HCT116 (cell line): ENCODE measurements around the gene LRRC3. TPM values are rescaled to one million over a fixed set of nuclear protein-coding genes. Genes with fewer than 3 reads are reported as not detected.

Experiments
- ATAC-seq: fragments of 200-7000 bp; cut with Tn5 transposase; 2 replicates; pipeline ENCODE4 v1.9.1; 2020; ENCODE audit warnings: mild to moderate bottlenecking, moderate library complexity
- BruUV-seq: library from RNA; stranded (reverse); fragments of 400-500 nt; replicated peaks from 2 replicates; lab custom pipeline; 2021; lab: Mats Ljungman, UMichigan
- CTCF ChIA-PET: fragments of 300-600 bp; sonication (Branson Sonifier 250); formaldehyde crosslinking; loops from one replicate; lab custom pipeline; 2021; ENCODE audit warnings: antibody characterized with exemption; lab: Charles Lee
- POLR2A ChIA-PET: fragments of 300-600, 350-600 bp; sonication (Branson Sonifier 250); formaldehyde crosslinking; loops from one replicate; lab custom pipeline; 2021; ENCODE audit warnings: antibody characterized with exemption; lab: Charles Lee
- RAD21 ChIA-PET, 2 experiments: fragments of 300-600 bp; sonication (Branson Sonifier 250); formaldehyde crosslinking; loops; one replicate each; lab custom pipeline; 2023; ENCODE audit warnings: low total read pairs in 2 of 2; ENCODE audit not compliant: uncharacterized antibody in 2 of 2, unreplicated experiment in 2 of 2, low non-redundant PET in 1 of 2; lab: Charles Lee
- DNase-seq: peaks from one replicate; pipeline ENCODE4 v3.0.0-alpha.2; 2010; ENCODE audit warnings: low read depth, low spot score
- H2AFZ ChIP-seq: fragments of 200-600 bp; shearing (Covaris generic), sonication (generic); 2 replicates; pipeline ENCODE4 v1.6.1; 2017; ENCODE audit warnings: low read depth, mixed run types, mixed read lengths, antibody characterized with exemption, low read length; ENCODE audit not compliant: poor library complexity, severe bottlenecking
- H3K27ac ChIP-seq: 2 replicates; pipeline ENCODE4 v1.5.1; 2012; ENCODE audit warnings: low read depth, low read length
- H3K27me3 ChIP-seq: fragments of 200-600 bp; sonication (generic); 2 replicates; pipeline ENCODE4 v1.6.1; 2016; ENCODE audit warnings: mixed run types, low read length, mixed read lengths; ENCODE audit not compliant: insufficient read depth
- H3K36me3 ChIP-seq, 2 experiments: fragments of 200-500 bp in 1 of 2; fragments of 200-600 bp in 1 of 2; sonication (Bioruptor generic) in 1 of 2; sonication (generic) in 1 of 2; 2 replicates each; pipeline versions ENCODE4 v1.5.1 to v1.6.1; 2014 to 2016; ENCODE audit warnings: low read length in 2 of 2, inconsistent platforms in 1 of 2, mixed read lengths in 1 of 2, mixed run types in 1 of 2; ENCODE audit not compliant: insufficient read depth in 2 of 2, control insufficient read depth in 1 of 2
- H3K4me1 ChIP-seq, 2 experiments: fragments of 200-600 bp in 1 of 2; sonication (generic) in 1 of 2; 2 replicates each; pipeline versions ENCODE4 v1.5.1 to v1.6.1; 2012 to 2017; ENCODE audit warnings: low read length in 2 of 2, inconsistent platforms in 1 of 2, mild to moderate bottlenecking in 1 of 2, mixed read lengths in 1 of 2, mixed run types in 1 of 2, moderate library complexity in 1 of 2; ENCODE audit not compliant: insufficient read depth in 2 of 2, control insufficient read depth in 1 of 2
- H3K4me2 ChIP-seq: fragments of 200-600 bp; sonication (generic); 2 replicates; pipeline ENCODE4 v1.6.1; 2017; ENCODE audit warnings: mixed run types, low read length, mixed read lengths
- H3K4me3 ChIP-seq, 2 experiments: fragments of 200-600 bp in 1 of 2; sonication (generic) in 1 of 2; replicated peaks in 1 of 2; 2 replicates each; pipeline ENCODE4 v1.5.1; 2011 to 2016; ENCODE audit warnings: low read length in 2 of 2, control low read depth in 1 of 2, low read depth in 1 of 2, mild to moderate bottlenecking in 1 of 2, mixed read lengths in 1 of 2, mixed run types in 1 of 2
- H3K79me2 ChIP-seq: fragments of 200-600 bp; sonication (generic); 2 replicates; pipeline ENCODE4 v1.6.1; 2017; ENCODE audit warnings: mild to moderate bottlenecking, mixed run types, low read length, moderate library complexity, mixed read lengths; ENCODE audit not compliant: insufficient read depth
- H3K9ac ChIP-seq: fragments of 200-600 bp; sonication (generic); 2 replicates; pipeline ENCODE4 v1.6.1; 2016; ENCODE audit warnings: low read length, mixed read lengths
- H3K9me2 ChIP-seq: fragments of 200-600 bp; sonication (generic), shearing (Covaris generic); 2 replicates; pipeline ENCODE4 v1.6.1; 2017; ENCODE audit warnings: mixed run types, mild to moderate bottlenecking, moderate library complexity; ENCODE audit not compliant: insufficient read depth
- H3K9me3 ChIP-seq, 2 experiments: fragments of 200-500 bp in 1 of 2; fragments of 200-600 bp in 1 of 2; sonication (Bioruptor generic) in 1 of 2; sonication (generic) in 1 of 2; 2 replicates each; pipeline ENCODE4 v1.6.1; 2014 to 2017; ENCODE audit warnings: low read length in 2 of 2, mixed read lengths in 2 of 2, inconsistent platforms in 1 of 2, low read depth in 1 of 2, mild to moderate bottlenecking in 1 of 2, mixed run types in 1 of 2, moderate library complexity in 1 of 2; ENCODE audit not compliant: control insufficient read depth in 1 of 2, insufficient read depth in 1 of 2
- H4K20me1 ChIP-seq: fragments of 200-600 bp; sonication (generic), shearing (Covaris generic); 2 replicates; pipeline ENCODE4 v1.6.1; 2017; ENCODE audit warnings: mixed run types, mild to moderate bottlenecking, moderate library complexity; ENCODE audit not compliant: insufficient read depth
- CBX3 ChIP-seq: IDR thresholded peaks from 2 replicates; pipeline ENCODE4 v1.6.1; 2012; ENCODE audit warnings: low read depth
- CEBPB ChIP-seq: IDR thresholded peaks from 2 replicates; pipeline ENCODE4 v1.6.1; 2012; ENCODE audit warnings: low read depth
- CTCF ChIP-seq, 3 experiments: fragments of 200-600 bp in 1 of 3; sonication (generic) in 1 of 3; IDR thresholded peaks in 2 of 3; conservative IDR thresholded peaks in 1 of 3; 2 replicates each; pipeline ENCODE4 v1.5.1; 2012 to 2017; ENCODE audit warnings: low read depth in 2 of 3, low read length in 2 of 3, antibody characterized with exemption in 1 of 3, borderline replicate concordance in 1 of 3, control low read depth in 1 of 3, mild to moderate bottlenecking in 1 of 3, mixed read lengths in 1 of 3, mixed run types in 1 of 3, moderate library complexity in 1 of 3; ENCODE audit not compliant: insufficient read depth in 1 of 3
- EGR1 ChIP-seq: IDR thresholded peaks from 2 replicates; pipeline ENCODE4 v1.6.1; 2012; ENCODE audit warnings: low read depth
- EZH2phosphoT487 ChIP-seq: fragments of 200-600 bp; IDR thresholded peaks from 2 replicates; pipeline ENCODE4 v1.6.1; 2018; ENCODE audit warnings: antibody characterized with exemption, borderline replicate concordance
- JUND ChIP-seq: IDR thresholded peaks from 2 replicates; pipeline ENCODE4 v1.6.1; 2012
- MAX ChIP-seq: IDR thresholded peaks from 2 replicates; pipeline ENCODE4 v1.6.1; 2012
- POLR2A ChIP-seq: IDR thresholded peaks from 2 replicates; pipeline ENCODE4 v1.7.0; 2011; ENCODE audit warnings: borderline replicate concordance; ENCODE audit not compliant: insufficient read depth, insufficient read length; ENCODE audit errors: extremely low read depth
- REST ChIP-seq: IDR thresholded peaks from 2 replicates; pipeline ENCODE4 v1.6.1; 2012; ENCODE audit warnings: low read depth
- SIN3A ChIP-seq: IDR thresholded peaks from 2 replicates; pipeline ENCODE4 v1.6.1; 2012; ENCODE audit warnings: low read depth
- TCF7L2 ChIP-seq: IDR thresholded peaks from 2 replicates; pipeline ENCODE4 v1.7.0; 2011; ENCODE audit warnings: borderline replicate concordance, inconsistent platforms; ENCODE audit not compliant: insufficient read depth, insufficient read length; ENCODE audit errors: extremely low read depth
- YY1 ChIP-seq: IDR thresholded peaks from 2 replicates; pipeline ENCODE4 v1.6.1; 2011; ENCODE audit warnings: low read length, low read depth, moderate library complexity, mild to moderate bottlenecking; ENCODE audit not compliant: insufficient replicate concordance; ENCODE audit errors: extremely low read depth
- ZBTB33 ChIP-seq: IDR thresholded peaks from 2 replicates; pipeline ENCODE4 v1.6.1; 2011; ENCODE audit warnings: mild to moderate bottlenecking, low read length, moderate library complexity; ENCODE audit not compliant: insufficient replicate concordance; ENCODE audit errors: extremely low read depth
- ZFX ChIP-seq: fragments of 450-650 bp; IDR thresholded peaks from 2 replicates; pipeline ENCODE4 v1.6.1; 2017
- ZNF274 ChIP-seq: fragments of 200-500 bp; sonication (Bioruptor generic); IDR thresholded peaks from 2 replicates; pipeline ENCODE4 v1.6.1; 2014; ENCODE audit warnings: mild to moderate bottlenecking, low read depth, low read length, inconsistent platforms
- intact Hi-C: fragments of 100-400 bp; cut with micrococcal nuclease; formaldehyde crosslinking; loops from 2 replicates; pipeline ENCODE4 v1.10.0; 2022
- total RNA-seq: library from RNA; stranded (reverse); gene quantifications from one replicate; pipeline ENCODE4 v1.2.1, GENCODE V29; 2021; ENCODE audit not compliant: unreplicated experiment

LRRC3 gene
- total RNA-seq, 1 experiment from 2014 or later = 7.5 TPM

GRCh38 chr21:44463724-44464123 lies 8.4 kb downstream of the LRRC3 start:
- RAD21 ChIA-PET = no interaction called here
- no peak for ATAC-seq

More at GRCh38 chr21:44463724-44464123, 8.4 kb downstream of the LRRC3 start:
- DNase-seq = no peak
- Histone ChIP-seq H3K79me2 (no peaks in the 10 kb centered on the region), H3K27ac (no peak overlapping the region), H3K9me2 (no peaks in the 10 kb centered on the region), H3K9me3 (no peaks in the 10 kb centered on the region), H3K9ac (no peak overlapping the region), H3K4me2 (no peak overlapping the region), H4K20me1 (no peaks in the 10 kb centered on the region), H2AFZ (no peak overlapping the region), H3K36me3 (no peaks in the 10 kb centered on the region), H3K4me3 (no peak overlapping the region), H3K27me3 (no peaks in the 10 kb centered on the region), H3K4me1 (no peaks in the 10 kb centered on the region)
- POLR2A ChIA-PET = no interaction called here
- CTCF ChIA-PET = no interaction called here
- intact Hi-C loops = no loop called here
- TF ChIP-seq POLR2A (no peak), ZNF274 (no peak), TCF7L2 (no peak), ZBTB33 (no peak), SIN3A (no peak), JUND (no peak), YY1 (no peak), REST (no peak), EGR1 (no peak), EZH2phosphoT487 (no peak), CBX3 (no peak), CTCF (IDR thresholded peaks at IDR 0.05 in 2 of 3, conservative IDR thresholded peaks at IDR 0.05 in 1 of 3; ENCODE audit: borderline replicate concordance in 1 of 3, insufficient read depth in 1 of 3, low read depth in 2 of 3, low read length in 2 of 3) (no peak), CEBPB (no peak), ZFX (no peak), MAX (no peak)
- no TSS peak for BruUV-seq
